ENCODE measurements around the gene REPS1. TPM values are rescaled to one million over a fixed set of nuclear protein-coding genes. Genes with fewer than 3 reads are reported as not detected.

Gene REPS1
- total RNA-seq, 1 donor from 2014 or later = 70.1 TPM

GRCh38 chr6:138972226-138972665, 15.8 kb downstream of the REPS1 start:
- no peak overlapping the region for H3K4me3 Mint-ChIP-seq
- peaks cover 38% of the 10 kb centered on the region for H3K4me1 Mint-ChIP-seq
- no peak for DNase-seq
- intact Hi-C loops (cut with micrococcal nuclease) = no loop called here
- peaks cover 6% of the 10 kb centered on the region for H3K36me3 Mint-ChIP-seq (ENCODE audit: low read depth)
- no peaks in the 10 kb centered on the region for H3K9me3 Mint-ChIP-seq
- no peaks in the 10 kb centered on the region for H3K27me3 Mint-ChIP-seq
- H3K27ac Mint-ChIP-seq = no peak overlapping the region

GRCh38 chr6:138971601-138972000, 16.5 kb downstream of the REPS1 start:
- intact Hi-C loops (cut with micrococcal nuclease) = loop anchor here (2.0 kb wide), 1 partner anchor 23 kb away; no protein-coding TSS in a partner anchor
- no peaks in the 10 kb centered on the region for H3K9me3 Mint-ChIP-seq
- no peak overlapping the region for H3K27ac Mint-ChIP-seq
- H3K27me3 Mint-ChIP-seq = no peaks in the 10 kb centered on the region
- no peak for DNase-seq
- H3K36me3 Mint-ChIP-seq (ENCODE audit: low read depth) = peaks cover 6% of the 10 kb centered on the region
- no peak overlapping the region for H3K4me3 Mint-ChIP-seq
- peaks cover 37% of the 10 kb centered on the region for H3K4me1 Mint-ChIP-seq

GRCh38 chr6:138970856-138971425, 17.1 kb downstream of the REPS1 start:
- no peaks in the 10 kb centered on the region for H3K9me3 Mint-ChIP-seq
- intact Hi-C loops (cut with micrococcal nuclease) = loop anchor here (2.0 kb wide), 1 partner anchor 22 kb away; no protein-coding TSS in a partner anchor
- H3K27me3 Mint-ChIP-seq = no peaks in the 10 kb centered on the region
- DNase-seq = no peak
- no peak overlapping the region for H3K27ac Mint-ChIP-seq
- H3K4me3 Mint-ChIP-seq = no peak overlapping the region
- peaks cover 37% of the 10 kb centered on the region for H3K4me1 Mint-ChIP-seq
- peaks cover 6% of the 10 kb centered on the region for H3K36me3 Mint-ChIP-seq (ENCODE audit: low read depth)

- no peaks in the 10 kb centered on the region for H3K27me3 Mint-ChIP-seq
- no peak overlapping the region for H3K4me3 Mint-ChIP-seq
- intact Hi-C loops (cut with micrococcal nuclease) = loop anchor here (2.0 kb wide), 1 partner anchor 21 kb away; no protein-coding TSS in a partner anchor
Measured at GRCh38 chr6:138970159-138970558, 17.9 kb downstream of the REPS1 start.

GRCh38 chr6:138966870-138967269, 21.2 kb downstream of the REPS1 start:
- intact Hi-C loops (cut with micrococcal nuclease) = no loop called here
- Mint-ChIP-seq H3K4me3 (no peak overlapping the region), H3K27me3 (no peaks in the 10 kb centered on the region), H3K36me3 (ENCODE audit: low read depth) (peaks cover 7% of the 10 kb centered on the region), H3K4me1 (peaks cover 21% of the 10 kb centered on the region), H3K9me3 (no peaks in the 10 kb centered on the region), H3K27ac (no peak overlapping the region)
- no peak for DNase-seq

More at GRCh38 chr6:138970159-138970558, 17.9 kb downstream of the REPS1 start:
- H3K9me3 Mint-ChIP-seq = no peaks in the 10 kb centered on the region
- peaks cover 6% of the 10 kb centered on the region for H3K36me3 Mint-ChIP-seq (ENCODE audit: low read depth)
- H3K27ac Mint-ChIP-seq = no peak overlapping the region
- no peak for DNase-seq
- H3K4me1 Mint-ChIP-seq = peaks cover 36% of the 10 kb centered on the region

- H3K9me3 Mint-ChIP-seq = no peaks in the 10 kb centered on the region
- H3K36me3 Mint-ChIP-seq (ENCODE audit: low read depth) = peaks cover 6% of the 10 kb centered on the region
- no peak overlapping the region for H3K27ac Mint-ChIP-seq
- H3K27me3 Mint-ChIP-seq = no peaks in the 10 kb centered on the region
- no peak overlapping the region for H3K4me3 Mint-ChIP-seq
- H3K4me1 Mint-ChIP-seq = peaks cover 12% of the 10 kb centered on the region
- DNase-seq = no peak
- intact Hi-C loops (cut with micrococcal nuclease) = no loop called here
Measured at GRCh38 chr6:138965971-138966370, 22.1 kb downstream of the REPS1 start.

- Mint-ChIP-seq H3K4me1 (peaks cover 10% of the 10 kb centered on the region), H3K9me3 (no peaks in the 10 kb centered on the region), H3K27me3 (no peaks in the 10 kb centered on the region), H3K4me3 (no peak overlapping the region), H3K36me3 (ENCODE audit: low read depth) (peaks cover 6% of the 10 kb centered on the region), H3K27ac (no peak overlapping the region)
- no peak for DNase-seq
- intact Hi-C loops (cut with micrococcal nuclease) = no loop called here
Measured at GRCh38 chr6:138965291-138965874, 22.7 kb downstream of the REPS1 start.

- Mint-ChIP-seq H3K4me3 (no peak overlapping the region), H3K9me3 (no peaks in the 10 kb centered on the region)
- intact Hi-C loops (cut with micrococcal nuclease) = no loop called here
Measured at GRCh38 chr6:138964012-138964411, 24.0 kb downstream of the REPS1 start.

GRCh38 chr6:138963531-138963930, 24.5 kb downstream of the REPS1 start:
- Mint-ChIP-seq H3K4me1 (peaks cover 14% of the 10 kb centered on the region), H3K36me3 (ENCODE audit: low read depth) (peaks cover 4% of the 10 kb centered on the region), H3K4me3 (no peak overlapping the region), H3K9me3 (no peaks in the 10 kb centered on the region), H3K27me3 (no peaks in the 10 kb centered on the region), H3K27ac (no peak overlapping the region)
- intact Hi-C loops (cut with micrococcal nuclease) = no loop called here
- no peak for DNase-seq

More at GRCh38 chr6:138964012-138964411, 24.0 kb downstream of the REPS1 start:
- no peak overlapping the region for H3K27ac Mint-ChIP-seq
- H3K27me3 Mint-ChIP-seq = no peaks in the 10 kb centered on the region
- DNase-seq = no peak
- H3K4me1 Mint-ChIP-seq = peaks cover 12% of the 10 kb centered on the region
- H3K36me3 Mint-ChIP-seq (ENCODE audit: low read depth) = peaks cover 6% of the 10 kb centered on the region

GRCh38 chr6:138963119-138963518, 24.9 kb downstream of the REPS1 start:
- Mint-ChIP-seq H3K4me1 (peaks cover 18% of the 10 kb centered on the region), H3K27ac (no peak overlapping the region), H3K27me3 (no peaks in the 10 kb centered on the region), H3K9me3 (no peaks in the 10 kb centered on the region), H3K36me3 (ENCODE audit: low read depth) (peaks cover 4% of the 10 kb centered on the region), H3K4me3 (no peak overlapping the region)
- intact Hi-C loops (cut with micrococcal nuclease) = no loop called here
- no peak for DNase-seq

- Mint-ChIP-seq H3K36me3 (ENCODE audit: low read depth) (peaks cover 5% of the 10 kb centered on the region), H3K27ac (no peak overlapping the region), H3K4me3 (no peak overlapping the region), H3K4me1 (peaks cover 31% of the 10 kb centered on the region), H3K27me3 (no peaks in the 10 kb centered on the region), H3K9me3 (no peaks in the 10 kb centered on the region)
- DNase-seq = no peak
- intact Hi-C loops (cut with micrococcal nuclease) = no loop called here
Measured at GRCh38 chr6:138959521-138959920, 28.5 kb downstream of the REPS1 start.

GRCh38 chr6:138958595-138958994, 29.5 kb downstream of the REPS1 start:
- peaks cover 5% of the 10 kb centered on the region for H3K36me3 Mint-ChIP-seq (ENCODE audit: low read depth)
- no peaks in the 10 kb centered on the region for H3K9me3 Mint-ChIP-seq
- H3K27ac Mint-ChIP-seq = no peak overlapping the region
- H3K4me3 Mint-ChIP-seq = no peak overlapping the region
- no peak for DNase-seq
- H3K27me3 Mint-ChIP-seq = no peaks in the 10 kb centered on the region
- intact Hi-C loops (cut with micrococcal nuclease) = no loop called here
- H3K4me1 Mint-ChIP-seq = peaks cover 35% of the 10 kb centered on the region

GRCh38 chr6:138957903-138958302, 30.1 kb downstream of the REPS1 start:
- Mint-ChIP-seq H3K4me1 (peaks cover 41% of the 10 kb centered on the region), H3K9me3 (no peaks in the 10 kb centered on the region), H3K36me3 (ENCODE audit: low read depth) (peaks cover 10% of the 10 kb centered on the region), H3K4me3 (peak overlapping the region; percentile 29), H3K27ac (no peak overlapping the region), H3K27me3 (no peaks in the 10 kb centered on the region)
- no peak for DNase-seq
- intact Hi-C loops (cut with micrococcal nuclease) = no loop called here

GRCh38 chr6:138957484-138957883, 30.6 kb downstream of the REPS1 start:
- DNase-seq = no peak
- Mint-ChIP-seq H3K27ac (peak overlapping the region; percentile 59), H3K9me3 (no peaks in the 10 kb centered on the region), H3K4me1 (peaks cover 41% of the 10 kb centered on the region), H3K27me3 (no peaks in the 10 kb centered on the region), H3K4me3 (no peak overlapping the region), H3K36me3 (ENCODE audit: low read depth) (peaks cover 10% of the 10 kb centered on the region)
- intact Hi-C loops (cut with micrococcal nuclease) = no loop called here
